Panc1 (cell line): ENCODE results near the gene ANKRD42.

Source experiments
- POLR2AphosphoS5 ChIP-seq: IDR thresholded peaks from 2 replicates; pipeline ENCODE4 v1.6.1; 2012; ENCODE audit warnings: mild to moderate bottlenecking, low read depth, low read length, moderate library complexity
- TF ChIP-seq, protein P1 (sequence below): fragments of 450-650 bp; IDR thresholded peaks from 2 replicates; pipeline ENCODE4 v1.5.1; 2017; ENCODE audit warnings: mild to moderate bottlenecking

DNA sequence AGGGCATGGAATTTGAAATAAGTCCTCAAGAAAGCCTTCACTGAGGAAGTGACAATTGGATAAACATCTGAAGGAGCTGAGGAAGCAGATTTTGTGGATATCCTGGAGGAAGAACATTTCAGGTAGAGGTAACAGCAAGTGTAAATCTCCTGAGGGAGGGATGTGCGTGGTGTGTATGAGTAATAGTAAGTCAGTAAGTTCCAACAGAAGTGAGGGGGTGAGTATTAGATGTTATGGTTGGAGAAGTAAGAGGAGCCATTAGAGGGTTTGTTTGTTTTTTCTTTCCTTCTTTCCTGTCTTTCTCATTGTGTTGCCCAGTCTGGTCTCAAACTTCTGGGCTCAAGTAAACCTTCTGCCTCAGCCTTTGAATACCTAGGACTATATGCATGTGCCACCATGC is 29.0 kb downstream of the ANKRD42 start:
- TF ChIP-seq, protein P1, sequence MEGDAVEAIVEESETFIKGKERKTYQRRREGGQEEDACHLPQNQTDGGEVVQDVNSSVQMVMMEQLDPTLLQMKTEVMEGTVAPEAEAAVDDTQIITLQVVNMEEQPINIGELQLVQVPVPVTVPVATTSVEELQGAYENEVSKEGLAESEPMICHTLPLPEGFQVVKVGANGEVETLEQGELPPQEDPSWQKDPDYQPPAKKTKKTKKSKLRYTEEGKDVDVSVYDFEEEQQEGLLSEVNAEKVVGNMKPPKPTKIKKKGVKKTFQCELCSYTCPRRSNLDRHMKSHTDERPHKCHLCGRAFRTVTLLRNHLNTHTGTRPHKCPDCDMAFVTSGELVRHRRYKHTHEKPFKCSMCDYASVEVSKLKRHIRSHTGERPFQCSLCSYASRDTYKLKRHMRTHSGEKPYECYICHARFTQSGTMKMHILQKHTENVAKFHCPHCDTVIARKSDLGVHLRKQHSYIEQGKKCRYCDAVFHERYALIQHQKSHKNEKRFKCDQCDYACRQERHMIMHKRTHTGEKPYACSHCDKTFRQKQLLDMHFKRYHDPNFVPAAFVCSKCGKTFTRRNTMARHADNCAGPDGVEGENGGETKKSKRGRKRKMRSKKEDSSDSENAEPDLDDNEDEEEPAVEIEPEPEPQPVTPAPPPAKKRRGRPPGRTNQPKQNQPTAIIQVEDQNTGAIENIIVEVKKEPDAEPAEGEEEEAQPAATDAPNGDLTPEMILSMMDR = no peak
- no peak for TF ChIP-seq POLR2AphosphoS5
